OCI-LY1 (cell line): ENCODE results near the gene GABBR2.

Source experiments
- EZH2 ChIP-seq: fragments of 200-600 bp; sonication (generic), shearing (Covaris generic); IDR thresholded peaks from 2 replicates; pipeline ENCODE4 v1.8.0; 2017; ENCODE audit warnings: borderline replicate concordance, mixed run types, mild to moderate bottlenecking, antibody characterized with exemption, low read length, moderate library complexity, mixed read lengths
- TF ChIP-seq, protein P1 (sequence below): fragments of 200-600 bp; sonication (generic), shearing (Covaris generic); IDR thresholded peaks from 2 replicates; pipeline ENCODE4 v1.5.1; 2017; ENCODE audit warnings: mild to moderate bottlenecking, antibody characterized with exemption, low read length, moderate library complexity, mixed read lengths

GRCh38 chr9:98605116-98605515 is 103.6 kb downstream of the GABBR2 start:
- TF ChIP-seq, protein P1, sequence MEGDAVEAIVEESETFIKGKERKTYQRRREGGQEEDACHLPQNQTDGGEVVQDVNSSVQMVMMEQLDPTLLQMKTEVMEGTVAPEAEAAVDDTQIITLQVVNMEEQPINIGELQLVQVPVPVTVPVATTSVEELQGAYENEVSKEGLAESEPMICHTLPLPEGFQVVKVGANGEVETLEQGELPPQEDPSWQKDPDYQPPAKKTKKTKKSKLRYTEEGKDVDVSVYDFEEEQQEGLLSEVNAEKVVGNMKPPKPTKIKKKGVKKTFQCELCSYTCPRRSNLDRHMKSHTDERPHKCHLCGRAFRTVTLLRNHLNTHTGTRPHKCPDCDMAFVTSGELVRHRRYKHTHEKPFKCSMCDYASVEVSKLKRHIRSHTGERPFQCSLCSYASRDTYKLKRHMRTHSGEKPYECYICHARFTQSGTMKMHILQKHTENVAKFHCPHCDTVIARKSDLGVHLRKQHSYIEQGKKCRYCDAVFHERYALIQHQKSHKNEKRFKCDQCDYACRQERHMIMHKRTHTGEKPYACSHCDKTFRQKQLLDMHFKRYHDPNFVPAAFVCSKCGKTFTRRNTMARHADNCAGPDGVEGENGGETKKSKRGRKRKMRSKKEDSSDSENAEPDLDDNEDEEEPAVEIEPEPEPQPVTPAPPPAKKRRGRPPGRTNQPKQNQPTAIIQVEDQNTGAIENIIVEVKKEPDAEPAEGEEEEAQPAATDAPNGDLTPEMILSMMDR: no peak
- no peak for TF ChIP-seq EZH2
